GM23338 (cell line): ENCODE measurements around the gene EVL. TPM values are rescaled to one million over a fixed set of nuclear protein-coding genes. Genes with fewer than 3 reads are reported as not detected.

Experiments used
- ATAC-seq: fragments of 200-7000 bp; cut with Tn5 transposase; 3 replicates; pipeline ENCODE4 v1.9.1; 2020
- DNase-seq: peaks from one replicate; pipeline ENCODE4 v3.0.0-alpha.2; 2015; ENCODE audit warnings: low spot score
- H2AFZ ChIP-seq: fragments of 200-600 bp; sonication (generic); 2 replicates; pipeline ENCODE4 v1.8.0; 2016; ENCODE audit warnings: antibody characterized with exemption, mild to moderate bottlenecking, moderate library complexity
- H3F3A ChIP-seq: fragments of 200-600 bp; sonication (generic); replicated peaks from 2 replicates; pipeline ENCODE4 v1.8.0; 2017; ENCODE audit warnings: antibody characterized with exemption, mixed run types, low read depth
- H3K27ac ChIP-seq: fragments of 200-600 bp; sonication (generic); 2 replicates; pipeline ENCODE4 v1.6.1; 2016; ENCODE audit warnings: low read depth
- H3K27me3 ChIP-seq: fragments of 200-600 bp; sonication (generic); 2 replicates; pipeline ENCODE4 v1.8.0; 2016; ENCODE audit warnings: mild to moderate bottlenecking, mixed run types, moderate library complexity; ENCODE audit not compliant: insufficient read depth
- H3K36me3 ChIP-seq: fragments of 200-600 bp; sonication (generic); 2 replicates; pipeline ENCODE4 v1.8.0; 2016; ENCODE audit warnings: mild to moderate bottlenecking; ENCODE audit not compliant: insufficient read depth
- H3K4me1 ChIP-seq: fragments of 200-600 bp; sonication (generic); 2 replicates; pipeline ENCODE4 v1.8.0; 2016; ENCODE audit warnings: mild to moderate bottlenecking, moderate library complexity; ENCODE audit not compliant: insufficient read depth
- H3K4me2 ChIP-seq: fragments of 200-600 bp; sonication (generic); 2 replicates; pipeline ENCODE4 v1.7.1; 2017; ENCODE audit warnings: mixed run types
- H3K4me3 ChIP-seq: fragments of 200-600 bp; sonication (generic); 2 replicates; pipeline ENCODE4 v1.6.1; 2016; ENCODE audit warnings: mixed run types
- H3K79me2 ChIP-seq: fragments of 200-600 bp; sonication (generic); replicated peaks from 2 replicates; pipeline ENCODE4 v1.8.0; 2017; ENCODE audit warnings: mild to moderate bottlenecking; ENCODE audit not compliant: insufficient read depth
- H3K9me2 ChIP-seq: fragments of 200-600 bp; sonication (generic); 2 replicates; pipeline ENCODE4 v1.8.0; 2017; ENCODE audit not compliant: insufficient read depth
- H4K20me1 ChIP-seq: fragments of 200-600 bp; sonication (generic); replicated peaks from 2 replicates; pipeline ENCODE4 v1.8.0; 2017; ENCODE audit warnings: mild to moderate bottlenecking; ENCODE audit not compliant: insufficient read depth
- H3K27ac Mint-ChIP-seq: 2 replicates; pipeline ENCODE4 v1.8.0; 2020; ENCODE audit warnings: inconsistent platforms, mild to moderate bottlenecking, moderate library complexity, mixed read lengths
- H3K27me3 Mint-ChIP-seq: 3 replicates; pipeline ENCODE4 v1.8.0; 2022; ENCODE audit warnings: low read depth, mild to moderate bottlenecking, moderate library complexity, mixed read lengths, inconsistent platforms; ENCODE audit not compliant: insufficient read depth, poor library complexity
- H3K36me3 Mint-ChIP-seq: 3 replicates; pipeline ENCODE4 v1.8.0; 2021; ENCODE audit warnings: low read depth, mild to moderate bottlenecking, inconsistent platforms, moderate library complexity, mixed read lengths
- H3K4me1 Mint-ChIP-seq: 3 replicates; pipeline ENCODE4 v1.8.0; 2020; ENCODE audit warnings: mild to moderate bottlenecking, inconsistent platforms, mixed read lengths
- H3K4me3 Mint-ChIP-seq: 3 replicates; pipeline ENCODE4 v1.8.0; 2021; ENCODE audit warnings: moderate library complexity, mild to moderate bottlenecking, inconsistent platforms, mixed read lengths
- H3K9me3 Mint-ChIP-seq: 3 replicates; pipeline ENCODE4 v1.8.0; 2020; ENCODE audit warnings: moderate library complexity, mild to moderate bottlenecking, inconsistent platforms, mixed read lengths
- CREB1 ChIP-seq: fragments of 250-450 bp; sonication (Bioruptor Pico); IDR thresholded peaks from 2 replicates; pipeline ENCODE4 v1.5.0; 2020; ENCODE audit warnings: low read depth, mild to moderate bottlenecking, moderate library complexity
- CTCF ChIP-seq, 2 experiments: fragments of 200-600 bp in 1 of 2; sonication (generic) in 1 of 2; conservative IDR thresholded peaks; 2 replicates each; pipeline versions ENCODE4 v1.5.1 to v1.6.1; 2016 to 2017; ENCODE audit warnings: antibody characterized with exemption in 2 of 2, low read depth in 2 of 2, mild to moderate bottlenecking in 2 of 2, moderate library complexity in 1 of 2
- ETS1 ChIP-seq: IDR thresholded peaks from 2 replicates; pipeline ENCODE4 v1.6.1; 2016; ENCODE audit warnings: antibody characterized with exemption
- EZH2phosphoT487 ChIP-seq: fragments of 200-600 bp; sonication (generic); IDR thresholded peaks from one replicate; pipeline ENCODE4 v1.8.1; 2018; ENCODE audit warnings: antibody characterized with exemption; ENCODE audit not compliant: unreplicated experiment
- JUNB ChIP-seq: IDR thresholded peaks from one replicate; pipeline ENCODE4 v1.6.1; 2016; ENCODE audit warnings: antibody characterized with exemption; ENCODE audit not compliant: unreplicated experiment
- NANOG ChIP-seq: IDR thresholded peaks from 2 replicates; pipeline ENCODE4 v1.6.1; 2016; ENCODE audit warnings: antibody characterized with exemption, borderline replicate concordance
- POLR2AphosphoS5 ChIP-seq: IDR thresholded peaks from 2 replicates; pipeline ENCODE4 v1.6.1; 2016; ENCODE audit warnings: antibody characterized with exemption, low read depth
- REST ChIP-seq: IDR thresholded peaks from one replicate; pipeline ENCODE4 v1.6.1; 2018; ENCODE audit warnings: antibody characterized with exemption; ENCODE audit not compliant: unreplicated experiment
- STAT1 ChIP-seq: IDR thresholded peaks from one replicate; pipeline ENCODE4 v1.6.1; 2016; ENCODE audit warnings: antibody characterized with exemption; ENCODE audit not compliant: unreplicated experiment
- ZNF114 ChIP-seq: fragments of 250-450 bp; sonication (Bioruptor Pico); IDR thresholded peaks from 2 replicates; pipeline ENCODE4 v1.5.0; 2020; ENCODE audit warnings: mild to moderate bottlenecking, moderate library complexity
- ZNF331 ChIP-seq: fragments of 250-450 bp; sonication (Bioruptor Pico); IDR thresholded peaks from 2 replicates; pipeline ENCODE4 v1.5.0; 2020; ENCODE audit warnings: low read depth, mild to moderate bottlenecking, moderate library complexity
- polyA plus RNA-seq: library from polyadenylated mRNA; unstranded; fragments of >200 nt; fragmentation: Nextera tagmentation; extraction: Ambion mirVana; gene quantifications from 2 replicates; pipeline ENCODE4 v1.2.1, GENCODE V29; 2016
- total RNA-seq: library from RNA; depleted of rRNA; stranded (reverse); fragments of >200 nt; shearing (Covaris generic); gene quantifications from 2 replicates; pipeline ENCODE4 v1.2.3, GENCODE V29; 2014

EVL gene
- total and polyA plus RNA-seq, 2 experiments from 2014 or later = 28.2 to 50.5 TPM

- no peaks in the 10 kb centered on the region for H3K27me3 ChIP-seq
- Mint-ChIP-seq H3K27me3 (peaks cover 4% of the 10 kb centered on the region), H3K4me3 (no peak overlapping the region), H3K27ac (no peak overlapping the region), H3K9me3 (no peaks in the 10 kb centered on the region), H3K36me3 (no peaks in the 10 kb centered on the region), H3K4me1 (no peaks in the 10 kb centered on the region; the same call in 2 of the 3 replicates)
- no peak overlapping the region for H3K27ac ChIP-seq
- no peak overlapping the region for H3K4me3 ChIP-seq
- TF ChIP-seq NANOG (no peak), ETS1 (no peak), REST (no peak), EZH2phosphoT487 (no peak), POLR2AphosphoS5 (no peak), CREB1 (CRISPR knock-in tag) (no peak), JUNB (no peak), ZNF331 (CRISPR knock-in tag) (no peak), CTCF (conservative IDR thresholded peaks at IDR 0.05; ENCODE audit: low read depth in 2 of 2) (no peak), STAT1 (no peak), ZNF114 (CRISPR knock-in tag) (no peak)
- no peaks in the 10 kb centered on the region for H3K4me1 ChIP-seq
- no peak overlapping the region for H2AFZ ChIP-seq
- H4K20me1 ChIP-seq = peaks cover 4% of the 10 kb centered on the region; the same call in 1 of the 2 replicates
- H3K36me3 ChIP-seq = no peaks in the 10 kb centered on the region
- no peaks in the 10 kb centered on the region for H3F3A ChIP-seq
- ATAC-seq (no peak), DNase-seq (no peak)
- no peaks in the 10 kb centered on the region for H3K9me2 ChIP-seq
- no peak overlapping the region for H3K4me2 ChIP-seq
- peaks cover 6% of the 10 kb centered on the region; the same call in 1 of the 2 replicates for H3K79me2 ChIP-seq
Observed at GRCh38 chr14:100052819-100053218, 12.4 kb upstream of the EVL start.
